Dedifferentiated amniotic fluid mesenchymal stem cell (primary cell): ENCODE results near the gene DIABLO.
"Not testable (repeated sequence)": the region's sequence is repeated elsewhere in the genome, so short reads cannot be mapped to it uniquely, and the experiment has no call there.

Experiments
- DNase-seq: peaks from one replicate; pipeline ENCODE4 v3.0.0-alpha.2; 2016; ENCODE audit errors: extremely low spot score

The DIABLO gene

DNA sequence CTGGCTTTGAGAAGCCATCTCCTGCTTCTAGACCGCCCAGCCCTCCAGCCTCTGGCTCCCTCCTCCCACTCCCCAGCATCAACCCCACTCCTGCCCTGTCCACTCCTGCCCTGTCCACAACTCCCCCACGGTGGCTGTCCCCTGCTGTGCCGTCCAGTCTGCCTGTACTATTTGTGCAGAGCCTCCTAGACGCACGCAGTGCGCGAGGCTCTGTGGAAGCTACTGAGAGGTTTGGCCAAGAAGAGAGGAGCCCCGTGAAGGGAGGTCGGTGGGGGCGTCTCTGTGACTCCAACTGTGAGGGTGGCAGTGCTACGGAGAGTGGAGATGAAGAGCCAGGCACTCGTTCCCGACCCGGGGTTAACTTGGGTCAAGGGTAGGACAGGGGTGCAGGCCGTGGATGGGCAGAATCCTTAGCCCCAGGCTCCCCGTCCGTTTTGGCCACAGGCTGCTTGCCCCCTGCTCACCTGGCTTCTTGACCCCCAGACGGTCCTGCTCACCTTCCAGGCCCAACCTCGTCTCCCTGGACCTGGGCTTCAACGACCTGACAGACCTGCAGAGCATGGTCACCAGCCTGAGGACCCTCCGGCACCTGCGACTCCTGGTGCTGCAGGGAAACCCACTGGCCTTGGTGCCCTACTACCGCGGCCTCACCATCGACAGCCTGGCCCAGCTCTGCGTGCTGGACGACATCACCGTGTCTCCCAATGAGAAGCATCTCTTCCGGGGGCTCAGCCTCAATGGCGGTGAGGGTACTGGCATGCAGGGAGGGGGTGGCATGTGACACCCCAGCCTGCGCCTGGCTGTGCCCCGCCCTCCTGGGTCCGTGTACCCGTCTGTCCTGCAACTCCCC lies 36.0 kb downstream of the DIABLO start:
- no peak for DNase-seq

DNA sequence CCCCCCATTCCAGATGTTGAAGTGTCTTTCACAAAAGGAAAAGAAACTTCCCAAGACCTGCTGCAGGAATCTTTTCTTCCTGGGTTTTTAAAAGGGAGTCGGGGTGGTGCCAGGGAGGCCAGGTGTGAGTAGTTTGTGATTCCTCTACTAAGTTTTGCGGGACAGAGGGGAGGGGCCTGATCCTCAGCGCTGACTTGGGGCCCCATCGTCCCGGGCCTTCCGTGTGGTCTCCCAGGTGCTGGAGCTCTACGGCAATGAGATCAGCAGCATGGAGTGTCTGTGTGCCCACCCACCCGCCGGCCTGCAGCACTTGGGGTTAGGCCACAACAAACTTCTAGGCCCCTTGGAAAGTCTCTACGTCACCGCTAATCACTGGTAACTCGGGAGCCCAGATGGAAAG lies 38.4 kb downstream of the DIABLO start:
- no peak for DNase-seq

DNA sequence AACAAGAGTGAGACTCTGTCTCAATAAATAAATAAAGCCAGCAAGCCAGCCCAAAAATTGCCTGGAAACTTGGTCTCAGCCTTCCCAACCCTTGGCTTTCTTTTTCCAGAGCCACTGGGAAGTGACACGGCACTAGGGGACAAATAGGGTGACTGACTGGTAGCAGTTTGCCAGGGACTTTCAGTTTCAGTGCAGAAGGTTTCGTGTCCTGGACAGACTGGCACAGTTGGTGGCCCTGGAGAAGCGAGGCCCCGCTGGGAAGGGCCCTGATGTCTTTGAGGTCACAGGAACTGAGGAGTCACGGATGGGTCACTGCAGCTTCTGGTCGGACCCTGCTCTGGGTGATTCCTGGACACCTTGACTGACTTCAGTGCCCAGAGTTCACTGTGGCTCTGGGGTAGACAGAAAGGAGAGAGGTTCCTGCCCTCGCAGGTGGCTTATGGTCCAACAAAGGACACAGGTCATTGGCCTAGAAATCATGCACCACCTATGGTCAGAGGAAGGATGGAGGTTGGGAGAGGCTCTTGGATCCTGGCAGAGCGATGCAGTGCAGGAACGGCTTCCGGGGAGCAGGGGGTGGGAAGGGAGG lies 40.3 kb downstream of the DIABLO start:
- DNase-seq: no peak

DNA sequence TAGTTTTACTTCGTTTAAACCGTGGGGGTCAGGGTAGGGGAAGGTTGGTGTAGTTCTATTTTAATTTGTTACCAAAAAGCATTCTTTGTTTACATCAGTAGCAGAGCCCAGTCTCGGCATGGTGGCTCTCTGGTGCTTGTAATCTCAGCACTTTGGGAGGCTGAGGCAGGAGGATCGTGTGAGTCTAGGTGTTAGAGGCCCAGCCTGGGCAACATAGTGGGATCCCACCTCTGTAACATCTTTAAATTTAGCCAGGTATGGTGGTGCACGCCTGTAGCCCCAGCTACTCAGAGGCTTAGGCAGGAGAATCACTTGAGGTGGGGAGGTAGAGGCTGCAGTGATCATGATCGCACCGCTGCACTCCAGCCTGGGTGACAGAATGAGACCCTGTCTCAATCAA lies 40.8 kb downstream of the DIABLO start:
- DNase-seq: no peak

DNA sequence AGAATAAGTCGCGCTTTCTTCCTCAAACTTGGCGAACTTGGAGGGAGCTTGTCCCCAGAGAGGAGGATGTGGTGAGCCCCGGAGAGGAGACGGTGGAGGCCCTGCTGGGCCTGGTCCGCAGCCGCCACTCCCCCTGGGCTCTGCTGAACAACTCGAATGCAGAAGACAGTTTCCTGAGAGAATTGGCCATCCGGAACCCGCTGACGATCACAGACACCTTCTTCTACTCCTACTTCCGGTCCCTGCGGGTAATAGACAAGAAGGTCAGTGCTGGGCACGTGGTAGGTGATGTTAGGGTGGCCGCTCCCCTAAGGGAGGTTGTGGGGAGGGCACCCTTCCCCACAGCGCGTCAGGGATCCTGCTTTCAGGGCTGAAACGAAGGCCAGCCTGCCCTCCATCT lies 41.3 kb downstream of the DIABLO start:
- no peak for DNase-seq

DNA sequence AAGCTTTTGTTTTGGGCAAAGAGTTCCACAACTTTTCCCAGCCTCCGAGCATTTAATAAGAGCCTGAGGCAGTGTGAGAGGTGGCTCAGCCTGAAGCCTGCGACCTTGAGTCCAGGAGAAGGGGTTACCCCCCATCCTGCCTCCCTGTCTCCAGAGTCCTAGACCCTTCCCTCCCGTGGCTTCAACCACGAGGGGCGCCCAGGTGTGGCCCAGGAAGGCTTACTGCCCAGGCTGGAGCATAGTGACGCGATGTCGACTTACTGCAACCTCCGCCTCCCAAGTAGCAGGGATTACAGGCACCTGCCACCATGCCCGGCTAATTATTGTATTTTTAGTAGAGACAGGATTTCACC lies 42.3 kb downstream of the DIABLO start:
- no peak for DNase-seq

DNA sequence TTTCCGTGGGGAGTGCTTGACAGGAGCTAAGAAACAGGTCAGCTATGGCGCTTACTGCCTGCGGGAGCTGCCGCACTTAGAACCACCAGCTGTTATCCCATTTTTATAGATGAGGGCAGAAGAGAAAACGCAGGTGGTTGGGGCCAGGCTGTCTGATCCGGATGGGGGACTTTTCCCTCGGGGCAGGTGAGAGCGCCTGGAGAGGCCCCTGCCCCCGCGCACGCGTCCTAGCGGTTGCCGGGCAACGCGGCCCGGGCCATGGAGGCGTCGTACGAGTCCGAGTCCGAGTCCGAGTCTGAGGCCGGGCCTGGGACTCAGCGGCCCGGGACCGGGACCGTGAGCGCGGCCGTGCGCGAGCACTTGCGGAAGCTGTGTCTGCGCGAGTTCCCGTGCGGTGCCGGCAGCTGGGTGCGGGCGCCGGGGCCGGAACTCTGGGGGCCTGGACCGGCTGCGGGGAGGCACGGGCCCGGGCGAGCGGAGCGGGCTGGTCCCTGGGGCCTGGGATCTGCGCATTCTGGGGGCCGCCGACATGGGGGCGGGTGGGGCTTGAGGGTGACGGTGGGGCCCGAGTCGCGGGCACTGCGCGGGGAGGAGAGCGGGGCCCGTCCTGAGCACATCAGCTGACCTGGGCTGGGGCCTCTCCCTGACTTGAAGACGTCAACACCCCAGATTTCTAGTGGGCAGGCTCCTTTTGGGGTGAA lies 42.8 kb downstream of the DIABLO start, which contains the start of gene LRRC43:
Gene LRRC43, plus strand, starts transcription at position 237 of the 701 bp plus-strand sequence. Its CDS starts 22 bp downstream, at position 259.
- no peak for DNase-seq

DNA sequence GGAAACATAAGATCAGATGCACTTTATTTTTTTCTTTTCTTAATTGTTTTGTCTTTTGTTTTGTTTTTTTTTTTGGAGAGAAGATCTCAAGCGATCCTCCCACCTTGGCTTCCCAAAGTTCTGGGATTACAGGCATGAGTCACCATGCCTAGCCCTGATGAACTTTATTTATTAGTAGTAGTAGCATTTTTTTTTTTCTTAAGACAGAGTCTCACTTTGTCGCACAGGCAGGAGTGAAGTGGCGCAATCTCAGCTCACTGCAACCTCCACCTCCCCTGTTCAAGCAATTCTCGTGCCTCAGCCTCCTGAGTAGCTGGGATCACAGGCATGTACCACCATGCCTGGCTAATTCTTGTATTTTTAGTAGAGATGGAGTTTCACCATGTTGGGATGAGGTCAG lies 49.4 kb downstream of the DIABLO start:
- not testable (repeated sequence) for DNase-seq

DNA sequence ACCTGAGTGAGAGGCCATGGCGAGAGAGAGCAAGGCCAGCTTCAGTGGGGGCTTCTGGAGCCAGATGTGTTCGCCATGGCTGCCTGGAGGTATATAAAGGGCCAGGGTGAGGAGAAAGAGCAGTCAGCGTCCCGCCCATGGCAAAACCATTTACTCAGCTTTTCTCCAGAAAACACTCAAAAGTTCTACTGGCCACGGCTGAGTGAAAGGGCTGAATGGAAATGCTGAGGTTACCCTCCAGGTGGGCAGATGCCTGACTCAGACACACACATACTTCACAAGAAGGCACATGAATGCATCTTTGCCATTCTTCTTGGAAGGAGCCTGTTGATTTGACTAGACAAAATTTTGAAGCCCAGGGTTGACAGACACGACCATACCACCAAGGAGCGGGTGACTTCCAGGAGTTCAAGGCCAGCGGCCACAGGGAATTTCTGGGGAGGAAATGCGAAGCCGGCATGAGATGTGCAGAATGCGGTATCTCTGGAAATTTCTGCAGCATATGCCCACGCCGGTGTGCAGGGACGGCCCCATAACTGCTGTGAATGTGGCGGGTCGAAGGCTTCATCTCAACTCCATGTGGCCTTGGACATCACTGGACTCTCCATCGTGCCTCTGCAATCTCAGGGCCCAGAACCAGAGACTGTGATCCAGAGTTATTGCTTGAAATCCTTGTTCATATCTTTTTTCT lies 51.6 kb downstream of the DIABLO start, which contains the start of gene IL31:
Gene IL31, minus strand, starts transcription at position 67 of the 691 bp plus-strand sequence. Its CDS starts 49 bp downstream, at position 18.
- no peak for DNase-seq

DNA sequence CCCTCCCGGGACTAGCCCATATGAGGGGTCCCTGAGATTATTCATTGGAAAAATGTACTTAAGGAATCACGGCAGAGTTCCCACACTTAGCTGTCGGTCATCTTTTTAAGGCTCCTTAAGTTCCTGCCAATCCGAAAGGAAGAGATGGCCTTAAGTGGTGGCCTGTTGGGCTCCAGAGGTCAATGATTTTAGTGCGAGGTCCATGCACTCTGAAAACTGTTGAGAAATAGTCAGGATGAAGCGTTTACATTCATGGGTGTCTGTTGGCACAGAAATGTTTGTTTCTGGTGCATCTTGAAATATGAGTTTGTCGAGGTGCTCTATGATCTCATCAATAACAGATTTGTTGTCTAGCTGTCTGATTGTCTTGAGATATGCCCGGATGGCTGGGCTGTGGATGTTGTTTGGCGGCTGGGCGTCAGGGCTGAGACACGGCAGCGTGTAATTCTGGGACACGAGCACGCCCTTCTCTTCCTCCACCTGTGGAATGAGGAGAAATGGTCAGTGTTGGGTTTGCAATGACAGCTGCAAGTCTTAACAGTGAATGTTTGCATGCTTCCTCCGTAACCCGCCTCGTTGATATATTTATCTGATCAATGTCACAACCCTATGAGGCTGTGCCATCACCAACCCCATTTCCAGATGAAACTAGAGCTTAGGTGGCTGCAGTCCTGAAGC lies 53.5 kb downstream of the DIABLO start:
- DNase-seq: no peak

DNA sequence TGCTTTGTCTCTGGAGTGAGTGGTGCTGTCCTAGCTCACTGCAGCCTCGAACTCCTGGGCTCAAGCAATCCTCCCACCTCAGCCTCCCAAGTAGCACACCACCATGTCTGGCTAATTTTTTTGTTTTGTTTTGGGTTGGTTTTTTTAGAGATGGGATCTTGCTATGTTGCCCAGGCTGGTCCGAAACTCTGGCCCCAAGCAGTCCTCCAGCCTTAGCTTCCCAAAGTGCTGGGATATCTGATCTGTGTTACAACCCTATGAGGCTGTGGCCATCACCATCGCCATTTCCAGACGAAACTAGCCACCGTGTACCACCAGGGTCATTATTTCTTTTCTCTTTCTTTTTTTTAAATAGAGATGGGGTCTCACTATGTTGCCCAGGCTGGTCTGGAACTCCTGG lies 54.5 kb downstream of the DIABLO start:
- DNase-seq: no peak

DNA sequence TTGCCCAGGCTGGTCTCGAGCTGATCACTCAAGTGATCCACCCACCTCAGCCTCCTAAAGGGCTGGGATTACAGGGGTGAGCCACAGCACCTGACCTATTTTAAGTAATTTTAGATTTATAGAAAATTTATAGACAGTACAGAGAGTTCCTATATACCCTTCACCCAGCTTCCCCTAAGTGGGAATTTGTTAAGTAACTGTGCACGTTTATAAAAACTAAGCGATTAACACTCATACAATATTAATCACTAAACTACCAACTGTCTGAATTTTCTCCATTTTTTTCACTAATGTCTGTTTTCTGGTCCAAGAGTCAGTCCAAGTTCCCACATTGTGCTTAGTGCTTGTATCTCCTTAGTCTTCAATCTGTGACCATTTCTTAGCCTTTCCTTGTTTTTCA lies 57.4 kb downstream of the DIABLO start:
- no peak for DNase-seq

DNA sequence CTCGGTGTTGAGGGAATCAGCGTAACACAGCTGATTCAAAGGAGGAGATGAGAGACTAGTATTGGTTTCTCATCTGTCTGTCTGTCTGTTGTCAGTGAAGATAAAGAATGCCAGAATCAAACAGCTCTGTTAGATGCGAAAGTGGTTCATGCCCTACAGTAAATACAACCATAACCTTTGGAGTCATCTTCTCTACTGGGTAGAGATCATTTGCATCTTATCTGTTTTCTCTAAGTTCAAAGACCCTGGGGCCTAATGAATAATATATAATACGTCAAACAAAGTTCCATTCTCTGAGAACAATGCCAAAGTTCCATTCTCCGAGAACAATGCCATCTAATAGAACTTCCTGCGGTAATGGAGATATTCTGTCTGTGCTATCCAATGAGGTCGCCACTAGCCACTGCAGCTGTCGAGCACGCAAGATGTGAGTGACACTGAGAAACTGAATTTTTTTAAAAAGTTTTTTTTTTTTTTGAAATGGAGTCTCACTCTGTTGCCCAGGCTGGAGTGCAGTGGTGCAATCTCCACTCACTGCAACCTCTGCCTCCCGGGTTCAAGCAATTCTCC lies 58.4 kb downstream of the DIABLO start:
- DNase-seq: no peak

DNA sequence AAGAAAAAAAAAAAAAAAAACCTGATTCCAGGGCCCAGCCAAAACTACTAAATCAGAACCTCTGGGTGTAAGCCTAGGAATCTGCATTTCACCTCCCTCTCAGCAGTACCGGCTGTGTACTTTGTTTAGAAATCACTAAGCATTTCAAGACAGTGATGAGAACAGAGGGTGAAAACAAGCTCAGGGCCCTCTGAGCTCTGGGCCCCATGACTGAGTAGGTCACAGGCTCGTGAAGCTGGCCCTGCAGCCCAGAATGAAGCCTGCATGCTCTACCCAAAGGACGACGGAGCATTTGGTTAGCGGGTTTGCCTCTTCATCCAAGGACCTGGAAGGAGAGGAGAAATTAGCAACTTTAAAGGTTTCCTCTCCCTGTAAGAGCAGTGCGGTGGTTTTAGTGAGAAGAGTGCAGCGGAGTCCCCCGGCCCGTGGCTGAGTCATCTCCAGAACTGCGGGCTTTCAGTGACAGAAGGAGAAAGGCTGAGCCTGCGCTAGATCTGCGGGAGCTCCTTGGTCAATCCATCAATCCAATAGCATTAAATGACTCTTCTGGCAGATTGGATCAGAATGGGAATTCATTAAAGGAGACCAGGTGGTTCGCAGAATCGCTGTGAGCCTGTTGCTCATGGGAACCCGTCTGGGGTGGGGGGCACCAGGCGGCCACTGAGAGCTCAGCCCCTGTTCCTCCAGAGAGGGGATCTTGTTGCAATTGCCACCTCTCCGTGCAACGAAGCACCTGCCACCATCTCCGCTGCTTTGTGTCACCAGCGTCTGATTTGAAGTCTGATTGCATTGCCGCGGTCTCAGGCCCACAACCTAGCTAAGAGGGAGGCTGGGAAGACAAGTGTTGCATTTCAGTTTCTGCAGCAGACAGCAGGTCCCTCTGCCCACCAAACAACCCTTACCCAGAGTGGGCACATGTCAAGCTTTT lies 59.2 kb downstream of the DIABLO start:
- DNase-seq: no peak

DNA sequence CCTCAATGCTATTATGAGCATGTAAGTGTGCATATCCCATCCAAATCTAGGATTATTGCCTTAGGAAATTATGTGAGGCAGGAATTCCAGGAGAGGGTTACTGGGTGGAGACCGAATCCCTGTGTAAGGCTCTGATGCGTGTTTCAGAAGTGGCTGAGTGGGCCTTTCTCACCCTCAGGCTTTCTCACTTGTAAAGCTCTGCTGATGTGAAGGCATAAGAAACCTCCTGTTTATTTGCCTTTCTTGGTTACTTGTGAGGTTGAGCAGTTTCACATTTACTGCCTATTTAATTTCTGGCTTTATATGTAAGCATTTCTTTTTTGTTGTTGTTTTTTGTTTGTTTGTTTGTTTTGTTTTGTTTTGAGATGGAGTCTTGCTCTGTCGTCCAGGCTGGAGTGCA lies 62.9 kb downstream of the DIABLO start:
- no peak for DNase-seq

DNA sequence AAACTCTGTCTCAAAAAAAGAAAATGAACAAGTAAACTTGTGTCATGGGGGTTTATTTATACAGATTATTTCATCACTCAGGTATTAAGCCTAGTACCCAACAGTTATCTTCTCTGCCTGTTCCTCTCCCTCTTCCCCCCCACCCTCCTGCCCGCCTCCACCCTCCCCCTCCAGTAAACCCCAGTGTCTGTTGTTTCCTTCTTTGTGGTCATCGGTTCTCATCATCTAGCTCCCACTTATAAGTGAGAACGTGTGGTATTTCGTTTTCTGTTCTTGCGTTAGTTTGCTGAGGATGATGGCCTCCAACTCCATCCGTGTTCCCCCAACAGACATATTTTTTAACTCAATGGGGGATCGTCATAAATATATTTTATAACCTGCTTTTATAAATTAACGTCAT lies 64.2 kb downstream of the DIABLO start:
- no peak for DNase-seq

DNA sequence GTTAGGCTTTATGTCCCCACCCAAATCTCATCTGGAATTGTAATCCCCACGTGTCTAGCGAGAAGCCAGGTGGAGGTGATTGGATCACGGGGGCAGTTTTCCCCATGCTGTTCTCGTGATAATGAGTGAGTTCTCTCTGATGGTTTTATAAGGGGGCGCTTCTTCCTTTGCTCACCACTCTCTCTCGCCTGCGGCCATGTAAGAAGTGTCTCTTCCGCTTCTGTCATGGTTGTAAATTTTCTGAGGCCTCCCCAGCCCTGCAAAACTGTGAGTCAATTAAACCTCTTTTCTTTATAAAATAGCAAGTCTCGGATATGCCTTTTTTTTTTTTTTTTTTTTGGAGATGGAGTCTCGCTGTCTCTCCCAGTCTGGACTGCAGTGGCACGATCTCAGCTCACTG lies 65.1 kb downstream of the DIABLO start:
- DNase-seq: no peak

DNA sequence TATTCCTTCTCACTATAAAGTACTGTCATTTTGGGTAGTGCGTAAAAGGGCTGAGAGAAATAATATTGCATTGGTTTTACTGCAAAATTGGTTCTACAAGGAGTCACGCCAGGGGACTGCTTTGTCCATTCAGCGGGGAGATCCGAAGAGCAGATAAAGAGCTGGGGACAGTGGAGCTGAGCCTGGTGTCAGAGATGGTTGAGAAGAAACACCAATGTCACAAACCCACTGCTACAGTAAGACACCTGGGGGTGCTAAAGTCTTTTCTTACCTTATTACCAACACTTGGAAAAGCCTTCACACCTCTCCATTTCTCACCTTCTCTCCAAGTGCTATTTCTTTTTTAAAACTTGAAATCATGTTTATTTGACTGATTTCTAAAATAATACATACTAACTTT lies 66.0 kb downstream of the DIABLO start:
- no peak for DNase-seq

DNA sequence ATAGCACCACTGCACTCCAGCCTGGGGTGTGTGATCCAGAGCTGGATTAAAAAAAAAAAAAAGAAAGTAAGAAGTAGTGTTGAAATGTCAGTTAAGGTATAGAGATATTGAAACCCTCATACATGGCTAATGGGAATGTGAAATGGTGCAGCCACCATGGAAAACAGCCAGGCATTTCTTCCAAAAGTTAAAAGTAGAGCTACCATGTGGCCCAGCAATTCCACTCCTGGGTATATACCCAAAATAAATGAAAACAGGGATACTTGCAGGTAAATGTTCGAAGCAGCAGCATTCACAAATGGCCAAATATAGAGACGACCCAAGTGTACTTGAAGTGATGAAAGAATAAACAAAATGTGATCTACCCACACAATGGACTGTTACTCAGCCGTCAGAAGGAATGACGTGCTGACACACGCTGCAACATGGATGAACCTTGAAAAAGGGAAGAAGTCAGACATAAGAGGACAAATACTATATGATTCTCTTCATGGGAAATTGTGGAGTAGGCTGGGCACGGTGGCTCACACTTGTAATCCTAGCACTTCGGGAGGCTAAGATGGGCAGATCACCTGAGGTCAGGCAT lies 67.1 kb downstream of the DIABLO start:
- no peak for DNase-seq
